GM19452 (cell line): ENCODE results near the gene NUP210L.

ENCODE experiments used
- ATAC-seq: cut with Tn5 transposase; IDR thresholded peaks from one replicate; pipeline ENCODE4 v1.9.1; 2021; ENCODE audit not compliant: unreplicated experiment

Gene NUP210L

GRCh38 chr1:154154534-154155191 is at the start of gene NUP210L:
TSS of gene NUP210L (minus strand) at chr1:154155073.
- ATAC-seq, result no peak

GRCh38 chr1:154199563-154199879 is 44.6 kb upstream of the NUP210L start:
- ATAC-seq, result no peak

- ATAC-seq, result no peak
Observed at GRCh38 chr1:154198756-154199562, 44.1 kb upstream of the NUP210L start.

GRCh38 chr1:154193821-154194220 is 38.9 kb upstream of the NUP210L start:
- ATAC-seq, result no peak

GRCh38 chr1:154192476-154192875 is 37.6 kb upstream of the NUP210L start:
- no peak for ATAC-seq

GRCh38 chr1:154191990-154192461 is 37.2 kb upstream of the NUP210L start, which contains the start of gene TPM3:
TSS of gene TPM3 (minus strand) at chr1:154192100. CDS start at chr1:154192018, 82 bp downstream.
- ATAC-seq, result no peak

- no peak for ATAC-seq
Observed at GRCh38 chr1:154190550-154190949, 35.7 kb upstream of the NUP210L start.

- ATAC-seq, result no peak
Observed at GRCh38 chr1:154186852-154187501, 32.1 kb upstream of the NUP210L start.

- no peak for ATAC-seq
Observed at GRCh38 chr1:154186177-154186576, 31.3 kb upstream of the NUP210L start.

GRCh38 chr1:154183046-154183915 is 28.4 kb upstream of the NUP210L start:
- peak; percentile 56 for ATAC-seq

- peak; percentile 59 for ATAC-seq
Observed at GRCh38 chr1:154182344-154183045, 27.6 kb upstream of the NUP210L start.

GRCh38 chr1:154181944-154182343 is 27.1 kb upstream of the NUP210L start:
- ATAC-seq, result no peak

GRCh38 chr1:154179946-154180687 is 25.2 kb upstream of the NUP210L start:
- no peak for ATAC-seq

GRCh38 chr1:154178911-154179811 is 24.3 kb upstream of the NUP210L start:
- no peak for ATAC-seq

GRCh38 chr1:154178013-154178412 is 23.1 kb upstream of the NUP210L start:
- ATAC-seq, result no peak

- ATAC-seq, result no peak
Observed at GRCh38 chr1:154176337-154176736, 21.5 kb upstream of the NUP210L start.

- no peak for ATAC-seq
Observed at GRCh38 chr1:154174654-154175053, 19.8 kb upstream of the NUP210L start.

GRCh38 chr1:154171880-154172279 is 17.0 kb upstream of the NUP210L start:
- no peak for ATAC-seq

GRCh38 chr1:154171223-154171583 is 16.3 kb upstream of the NUP210L start:
- no peak for ATAC-seq
